Lung (tissue), 12 donors: ENCODE data around the gene FOXI1. TPM values are rescaled to one million over a fixed set of nuclear protein-coding genes. Genes with fewer than 3 reads are reported as not detected.
"Not testable (repeated sequence)": the region's sequence is repeated elsewhere in the genome, so short reads cannot be mapped to it uniquely, and the experiment has no call there.

Source experiments
- ATAC-seq: fragments of 200-7000 bp; cut with Tn5 transposase; one replicate; pipeline ENCODE4 v1.9.1; 2020; ENCODE audit warnings: moderate number of reproducible peaks; ENCODE audit not compliant: insufficient read depth, low FRiP score
- DNase-seq, 3 donors: peaks; one replicate each; pipeline ENCODE4 v3.0.0-alpha.2; 2013 to 2017
- H3K27ac ChIP-seq, 2 donors: one replicate each; pipeline ENCODE4 v1.5.1; 2013; ENCODE audit warnings: mild to moderate bottlenecking in 2 of 2, moderate library complexity in 2 of 2, control low read depth in 1 of 2, inconsistent platforms in 1 of 2, low read depth in 1 of 2, low read length in 1 of 2
- H3K27me3 ChIP-seq, 3 donors: one replicate each; pipeline ENCODE4 v1.5.1; 2013; ENCODE audit warnings: low read length in 2 of 3; ENCODE audit not compliant: control insufficient read depth in 3 of 3, insufficient read depth in 3 of 3
- H3K36me3 ChIP-seq, 4 donors: one replicate each; pipeline ENCODE4 v1.5.1; 2013; ENCODE audit warnings: low read length in 4 of 4, mild to moderate bottlenecking in 1 of 4, moderate library complexity in 1 of 4; ENCODE audit not compliant: control insufficient read depth in 4 of 4, insufficient read depth in 4 of 4
- H3K4me1 ChIP-seq, 5 donors: one replicate each; pipeline ENCODE4 v1.5.1; 2013; ENCODE audit warnings: low read length in 5 of 5, mild to moderate bottlenecking in 2 of 5, moderate library complexity in 1 of 5; ENCODE audit not compliant: control insufficient read depth in 5 of 5, insufficient read depth in 5 of 5
- H3K4me3 ChIP-seq: one replicate; pipeline ENCODE4 v1.5.1; 2013; ENCODE audit warnings: mild to moderate bottlenecking, control low read depth, moderate library complexity
- H3K9ac ChIP-seq, 2 donors: one replicate each; pipeline ENCODE4 v1.5.1; 2013; ENCODE audit warnings: low read length in 2 of 2, control low read depth in 1 of 2; ENCODE audit not compliant: insufficient read depth in 1 of 2
- H3K9me3 ChIP-seq, 4 donors: one replicate each; pipeline ENCODE4 v1.5.1; 2013; ENCODE audit warnings: low read length in 3 of 4, mild to moderate bottlenecking in 1 of 4, moderate library complexity in 1 of 4; ENCODE audit not compliant: control insufficient read depth in 4 of 4, insufficient read depth in 3 of 4
- WGBS, 2 donors: extraction: QIAGEN DNeasy Blood & Tissue Kit; methylation state at CpG; one replicate each; pipeline ENCODE4 v1.1.7; 2013; 5-methylcytosine and 5-hydroxymethylcytosine counted together
- polyA plus RNA-seq, 2 donors: library from polyadenylated mRNA; stranded (reverse); fragments of 200-250 nt; gene quantifications; one replicate each; pipeline ENCODE4 v1.2.1, GENCODE V29; 2013
- total RNA-seq, 2 donors: library from RNA; depleted of rRNA in 1 of 2; stranded (reverse); fragments of >200 nt in 1 of 2; gene quantifications; one replicate each; pipeline ENCODE4 v1.2.1, GENCODE V29; 2014 to 2021
- TF ChIP-seq, protein P1 (sequence below): IDR thresholded peaks from 2 replicates; pipeline ENCODE4 v1.5.1; 2012; ENCODE audit warnings: mild to moderate bottlenecking; ENCODE audit errors: control extremely low read depth, extremely low read depth
- donor health status: control.
- donor health status: control.
- donor health status: Bipolar disorder and iron deficiency.
- donor health status: healthy.
- donor health status: DM: yes; HTN: yes; CAD: no.

Gene FOXI1
- total and polyA plus RNA-seq, 4 donors = 0.05 to 0.10 TPM; not detected in 2

DNA sequence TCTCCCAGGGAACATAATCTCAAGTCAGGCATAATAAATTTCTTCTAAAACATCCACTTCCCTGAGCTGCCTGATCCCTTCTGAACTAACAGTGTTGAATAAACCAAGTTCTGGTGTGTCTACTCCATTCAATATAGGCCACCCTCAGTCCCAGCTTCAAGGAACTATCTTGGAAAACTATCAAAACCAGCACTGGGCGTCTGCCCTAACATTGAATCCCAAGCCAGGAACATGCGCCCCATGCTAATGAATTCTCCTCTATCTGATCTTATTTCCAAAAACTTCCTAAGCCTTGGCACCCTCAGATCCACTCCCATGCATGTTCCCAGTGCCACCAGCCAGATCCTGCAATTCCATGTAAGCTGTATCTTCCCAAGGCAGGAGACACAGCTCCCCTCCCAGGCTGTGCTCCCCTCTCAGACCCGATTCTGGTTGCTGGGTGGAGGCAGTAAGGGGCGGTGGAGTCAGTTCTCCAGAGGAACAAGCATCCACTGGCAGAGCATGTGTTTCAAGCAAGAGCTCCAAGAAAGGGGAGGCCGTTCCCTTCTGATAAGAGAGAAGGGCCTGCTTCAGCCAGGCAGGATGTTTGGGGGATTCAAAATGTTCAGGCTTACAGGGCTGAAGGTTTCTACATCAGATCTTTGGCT lies 13.1 kb upstream of the FOXI1 start:
- 68 to 79% methylated on average over 5 of the region's 5 CpGs for WGBS, 2 donors
- H3K4me1 ChIP-seq = peaks cover 0 to 8% (median 0%) of the 10 kb centered on the region in 5 donors

DNA sequence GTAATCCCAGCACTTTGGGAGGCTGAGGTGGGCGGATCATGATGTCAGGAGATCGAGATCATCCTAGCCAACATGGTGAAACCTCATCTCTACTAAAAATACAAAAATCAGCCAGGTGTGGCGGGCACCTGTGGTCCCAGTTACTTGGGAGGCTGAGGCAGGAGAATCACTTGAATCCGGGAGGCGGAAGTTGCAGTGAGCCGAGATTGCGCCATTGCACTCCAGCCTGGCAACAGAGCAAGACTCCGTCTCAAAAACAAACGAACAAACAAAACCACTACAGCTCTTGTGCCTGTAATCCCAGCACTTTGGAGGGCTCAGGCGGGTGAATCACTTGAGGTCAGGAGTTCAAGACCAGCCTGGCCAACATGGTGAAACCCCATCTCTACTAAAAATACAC lies 11.4 kb upstream of the FOXI1 start:
- 81 to 84% methylated on average over 10 of the region's 10 CpGs for WGBS, 2 donors
- not testable (repeated sequence) for H3K36me3 ChIP-seq, H3K4me1 ChIP-seq, H3K9me3 ChIP-seq, ATAC-seq, DNase-seq, H3K27me3 ChIP-seq, H3K4me3 ChIP-seq, H3K9ac ChIP-seq, H3K27ac ChIP-seq

More for the DNA sequence above, 13.1 kb upstream of the FOXI1 start:
- Histone ChIP-seq H3K9ac (no peak overlapping the region), H3K9me3 (no peaks in the 10 kb centered on the region), H3K27ac (no peak overlapping the region), H3K36me3 (no peaks in the 10 kb centered on the region), H3K4me3 (no peak overlapping the region), H3K27me3 (peaks cover 0 to 6% (median 0%) of the 10 kb centered on the region in 3 donors)
- ATAC-seq (no peak), DNase-seq (no peak)
- TF ChIP-seq, protein P1, sequence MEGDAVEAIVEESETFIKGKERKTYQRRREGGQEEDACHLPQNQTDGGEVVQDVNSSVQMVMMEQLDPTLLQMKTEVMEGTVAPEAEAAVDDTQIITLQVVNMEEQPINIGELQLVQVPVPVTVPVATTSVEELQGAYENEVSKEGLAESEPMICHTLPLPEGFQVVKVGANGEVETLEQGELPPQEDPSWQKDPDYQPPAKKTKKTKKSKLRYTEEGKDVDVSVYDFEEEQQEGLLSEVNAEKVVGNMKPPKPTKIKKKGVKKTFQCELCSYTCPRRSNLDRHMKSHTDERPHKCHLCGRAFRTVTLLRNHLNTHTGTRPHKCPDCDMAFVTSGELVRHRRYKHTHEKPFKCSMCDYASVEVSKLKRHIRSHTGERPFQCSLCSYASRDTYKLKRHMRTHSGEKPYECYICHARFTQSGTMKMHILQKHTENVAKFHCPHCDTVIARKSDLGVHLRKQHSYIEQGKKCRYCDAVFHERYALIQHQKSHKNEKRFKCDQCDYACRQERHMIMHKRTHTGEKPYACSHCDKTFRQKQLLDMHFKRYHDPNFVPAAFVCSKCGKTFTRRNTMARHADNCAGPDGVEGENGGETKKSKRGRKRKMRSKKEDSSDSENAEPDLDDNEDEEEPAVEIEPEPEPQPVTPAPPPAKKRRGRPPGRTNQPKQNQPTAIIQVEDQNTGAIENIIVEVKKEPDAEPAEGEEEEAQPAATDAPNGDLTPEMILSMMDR = no peak

DNA sequence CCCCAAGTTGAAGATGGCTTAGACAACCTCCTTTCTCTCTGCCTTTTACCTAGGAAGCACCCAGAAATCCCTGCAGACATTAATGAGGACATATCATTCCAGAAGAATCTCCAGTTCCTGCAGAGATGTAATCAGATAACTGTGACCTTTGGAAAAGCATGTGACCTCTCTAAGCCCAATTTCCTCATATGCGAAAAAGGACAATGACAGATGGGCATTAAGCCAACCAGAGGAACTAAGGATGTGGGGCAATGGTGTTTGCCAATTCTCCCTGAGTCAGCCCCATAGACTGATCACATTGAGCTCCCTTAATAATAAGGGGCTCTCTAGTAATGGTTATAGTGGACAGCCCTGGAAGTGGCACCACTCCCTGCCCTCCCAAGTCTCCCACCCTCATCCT lies 10.1 kb upstream of the FOXI1 start:
- ATAC-seq (no peak), DNase-seq (no peak)
- no peak overlapping the region for H3K4me3 ChIP-seq
- no peak overlapping the region for H3K9ac ChIP-seq
- TF ChIP-seq, protein P1 = no peak
- H3K36me3 ChIP-seq = no peaks in the 10 kb centered on the region
- 17 to 21% methylated on average over 1 of the region's 1 CpG for WGBS, 2 donors
- peaks cover 0 to 8% (median 4%) of the 10 kb centered on the region in 5 donors for H3K4me1 ChIP-seq
- no peak overlapping the region for H3K27ac ChIP-seq
- peaks cover 0 to 6% (median 0%) of the 10 kb centered on the region in 3 donors for H3K27me3 ChIP-seq
- H3K9me3 ChIP-seq = no peaks in the 10 kb centered on the region

DNA sequence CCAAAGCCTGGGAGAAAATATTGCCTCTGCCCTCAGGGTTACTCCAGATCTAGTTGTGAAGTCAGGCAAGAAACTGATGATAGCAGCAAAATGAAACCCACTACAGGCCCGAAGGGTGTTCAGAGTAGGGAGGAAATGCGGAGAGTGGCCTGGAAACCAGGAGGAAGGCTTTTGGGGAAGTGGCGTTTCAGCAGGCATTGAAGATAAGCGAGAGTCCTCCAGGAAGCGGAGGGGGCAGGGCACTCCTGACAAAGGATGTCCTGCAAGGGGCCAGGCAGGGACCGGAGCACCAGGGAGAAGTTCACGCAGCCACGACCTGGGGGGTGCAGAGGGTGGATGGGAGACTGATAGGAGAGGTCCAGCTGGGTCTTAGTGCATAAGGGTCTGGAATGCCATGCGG lies 7.8 kb upstream of the FOXI1 start:
- H3K9me3 ChIP-seq = no peaks in the 10 kb centered on the region
- H3K9ac ChIP-seq = no peak overlapping the region
- no peak overlapping the region for H3K27ac ChIP-seq
- TF ChIP-seq, protein P1 = no peak
- H3K27me3 ChIP-seq = peaks cover 0 to 5% (median 0%) of the 10 kb centered on the region in 3 donors
- peak; percentile 24 to 56 (median 27) for DNase-seq
- 23 to 49% methylated on average over 9 of the region's 9 CpGs for WGBS, 2 donors
- H3K36me3 ChIP-seq = no peaks in the 10 kb centered on the region
- ATAC-seq = no peak
- H3K4me1 ChIP-seq = peaks cover 0 to 8% (median 4%) of the 10 kb centered on the region in 5 donors
- no peak overlapping the region for H3K4me3 ChIP-seq
